Measurements from ENCODE around the gene KATNB1. TPM values are rescaled to one million over a fixed set of nuclear protein-coding genes. Genes with fewer than 3 reads are reported as not detected.

Gene KATNB1
- total RNA-seq, 1 experiment from 2014 or later, result 30.6 TPM

- peaks cover 11% of the 10 kb centered on the region for H3K4me1 Mint-ChIP-seq (ENCODE audit: insufficient read depth, unreplicated experiment)
- ChIA-PET CTCF (interaction anchor here (1.7 kb wide), 1 partner anchor 140 kb away, joined by 5 read pairs; no protein-coding TSS in a partner anchor), POLR2A (no interaction called here)
- no peak overlapping the region for H3K27ac Mint-ChIP-seq (ENCODE audit: low read depth, unreplicated experiment)
- intact Hi-C loops (cut with micrococcal nuclease), result loop anchor here (5.0 kb wide), 1 partner anchor 148 kb away; no protein-coding TSS in a partner anchor
- no TSS peak for BruUV-seq (replicated peaks)
- no peak overlapping the region for H3K4me3 Mint-ChIP-seq (ENCODE audit: unreplicated experiment)
- H3K9me3 Mint-ChIP-seq (ENCODE audit: unreplicated experiment), result no peaks in the 10 kb centered on the region
- DNase-seq (ENCODE audit: unreplicated experiment), result no peak
- H3K27me3 Mint-ChIP-seq (ENCODE audit: insufficient read depth, unreplicated experiment), result no peaks in the 10 kb centered on the region
- no peak for TF ChIP-seq CTCF (IDR thresholded peaks at IDR 0.05; ENCODE audit: unreplicated experiment)
- H3K36me3 Mint-ChIP-seq (ENCODE audit: insufficient read depth, unreplicated experiment), result peaks cover 12% of the 10 kb centered on the region
Measured at GRCh38 chr16:57739756-57740422, 4.3 kb downstream of the KATNB1 start.

DNA sequence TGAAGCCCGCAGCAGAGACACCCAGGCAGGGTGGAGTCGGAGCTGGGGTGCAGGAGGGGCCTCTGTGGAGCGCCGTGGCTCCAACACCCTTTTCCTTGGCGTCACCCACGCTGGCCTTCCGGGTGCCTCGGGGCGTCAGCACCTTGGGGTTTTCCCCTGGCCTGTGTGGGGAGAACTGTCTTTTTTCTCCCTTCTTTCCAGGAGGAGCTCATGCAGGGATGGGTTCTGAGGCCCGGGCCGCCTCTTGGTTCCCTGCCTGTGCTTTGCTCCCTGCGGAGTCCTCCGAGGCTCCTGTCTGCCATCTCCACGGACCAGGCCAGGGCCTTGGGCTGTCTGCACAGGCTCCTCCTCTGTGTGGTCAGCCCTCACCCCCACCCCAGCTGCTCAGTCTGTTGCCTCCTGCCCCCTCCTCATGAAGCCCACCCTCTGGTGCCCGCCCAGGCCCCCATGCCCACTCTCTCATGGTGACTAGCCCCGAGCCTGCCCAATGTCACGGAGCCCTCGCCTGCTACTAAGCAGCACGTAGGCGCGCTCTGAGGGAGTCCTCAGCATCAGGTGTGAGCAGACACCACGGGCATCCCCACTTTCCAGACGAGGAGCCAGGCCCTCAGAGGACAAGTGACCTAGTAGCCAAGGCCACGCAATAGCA lies 5.0 kb downstream of the KATNB1 start:
- ChIA-PET POLR2A (no interaction called here), CTCF (interaction anchor here (0.5 to 1.7 kb wide), 6 partner anchors 10 to 243 kb away, joined by 3 to 5 read pairs (median 4); no protein-coding TSS in a partner anchor)
- TF ChIP-seq CTCF (IDR thresholded peaks at IDR 0.05; ENCODE audit: unreplicated experiment), result no peak
- no peak overlapping the region for H3K4me3 Mint-ChIP-seq (ENCODE audit: unreplicated experiment)
- no peak overlapping the region for H3K27ac Mint-ChIP-seq (ENCODE audit: low read depth, unreplicated experiment)
- BruUV-seq (replicated peaks), result no TSS peak
- H3K27me3 Mint-ChIP-seq (ENCODE audit: insufficient read depth, unreplicated experiment), result no peaks in the 10 kb centered on the region
- H3K4me1 Mint-ChIP-seq (ENCODE audit: insufficient read depth, unreplicated experiment), result peaks cover 11% of the 10 kb centered on the region
- no peaks in the 10 kb centered on the region for H3K9me3 Mint-ChIP-seq (ENCODE audit: unreplicated experiment)
- intact Hi-C loops (cut with micrococcal nuclease), result no loop called here
- peaks cover 15% of the 10 kb centered on the region for H3K36me3 Mint-ChIP-seq (ENCODE audit: insufficient read depth, unreplicated experiment)
- DNase-seq (ENCODE audit: unreplicated experiment), result no peak

- TF ChIP-seq CTCF (IDR thresholded peaks at IDR 0.05; ENCODE audit: unreplicated experiment), result no peak
- no peaks in the 10 kb centered on the region for H3K27me3 Mint-ChIP-seq (ENCODE audit: insufficient read depth, unreplicated experiment)
- H3K9me3 Mint-ChIP-seq (ENCODE audit: unreplicated experiment), result no peaks in the 10 kb centered on the region
- H3K36me3 Mint-ChIP-seq (ENCODE audit: insufficient read depth, unreplicated experiment), result peaks cover 15% of the 10 kb centered on the region
- intact Hi-C loops (cut with micrococcal nuclease), result no loop called here
- peaks cover 3% of the 10 kb centered on the region for H3K4me1 Mint-ChIP-seq (ENCODE audit: insufficient read depth, unreplicated experiment)
- ChIA-PET POLR2A (no interaction called here), CTCF (interaction anchor here (0.7 to 1.7 kb wide), 3 partner anchors 16 to 697 kb away, joined by 3 to 6 read pairs (median 5); no protein-coding TSS in a partner anchor)
- DNase-seq (ENCODE audit: unreplicated experiment), result no peak
- no TSS peak for BruUV-seq (replicated peaks)
- no peak overlapping the region for H3K27ac Mint-ChIP-seq (ENCODE audit: low read depth, unreplicated experiment)
- no peak overlapping the region for H3K4me3 Mint-ChIP-seq (ENCODE audit: unreplicated experiment)
Measured at GRCh38 chr16:57741660-57742191, 6.2 kb downstream of the KATNB1 start.

DNA sequence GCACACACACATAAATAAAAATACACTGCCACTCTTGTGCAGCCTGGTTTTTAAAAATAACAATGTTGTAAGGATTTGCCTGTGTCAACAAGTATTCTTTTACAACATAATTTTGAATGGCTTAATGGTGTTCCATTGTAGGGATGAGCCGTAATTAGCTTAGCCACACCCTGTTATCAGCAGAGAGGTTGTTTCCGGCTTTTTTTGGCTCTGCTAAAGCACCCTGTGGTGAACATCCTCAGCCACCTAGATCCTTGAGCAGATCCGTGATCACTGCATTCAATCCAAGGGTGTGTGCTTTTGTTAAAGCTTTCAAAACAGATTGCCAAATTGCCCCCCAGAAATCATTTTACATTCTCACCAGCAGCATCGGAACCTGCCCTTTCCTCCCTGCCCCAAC lies 7.0 kb downstream of the KATNB1 start:
- CTCF ChIA-PET, result interaction anchor here (0.6 to 1.1 kb wide), 2 partner anchors 15 to 188 kb away, joined by 3 to 6 read pairs; no protein-coding TSS in a partner anchor
- BruUV-seq (replicated peaks), result no TSS peak
- Mint-ChIP-seq H3K27ac (ENCODE audit: low read depth, unreplicated experiment) (no peak overlapping the region), H3K4me3 (ENCODE audit: unreplicated experiment) (no peak overlapping the region), H3K36me3 (ENCODE audit: insufficient read depth, unreplicated experiment) (peaks cover 15% of the 10 kb centered on the region), H3K9me3 (ENCODE audit: unreplicated experiment) (no peaks in the 10 kb centered on the region), H3K4me1 (ENCODE audit: insufficient read depth, unreplicated experiment) (no peaks in the 10 kb centered on the region), H3K27me3 (ENCODE audit: insufficient read depth, unreplicated experiment) (no peaks in the 10 kb centered on the region)
- no peak for DNase-seq (ENCODE audit: unreplicated experiment)
- POLR2A ChIA-PET, result no interaction called here
- TF ChIP-seq CTCF (IDR thresholded peaks at IDR 0.05; ENCODE audit: unreplicated experiment), result no peak
- intact Hi-C loops (cut with micrococcal nuclease), result no loop called here

Data from MCF 10A (cell line).